Activated naive CD8-positive, alpha-beta T cell treated with anti-CD3 and anti-CD28 coated beads, Interleukin-2, amount 10 ng/mL, durations not matched to agents 7 days and 5 days (primary cell): ENCODE results near the gene SLC7A14. TPM values are rescaled to one million over a fixed set of nuclear protein-coding genes. Genes with fewer than 3 reads are reported as not detected.
A peak's percentile ranks its signal among the peaks of the same experiment; 100 is the strongest.

Experiments used
- ATAC-seq: fragments of 150-1000 bp; cut with Tn5 transposase; one replicate; pipeline ENCODE4 v1.10.0; 2021; ENCODE audit warnings: low read depth, moderate library complexity
- POLR2A ChIA-PET: fragments of 350-600 bp; sonication (Branson Sonifier 250); formaldehyde crosslinking; loops from one replicate; lab custom pipeline; 2021; ENCODE audit warnings: antibody characterized with exemption; lab: Charles Lee
- DNase-seq: peaks from one replicate; pipeline ENCODE4 v3.0.0; 2021
- H3K27ac Mint-ChIP-seq: one replicate; pipeline ENCODE4 v1.8.0; 2022; ENCODE audit warnings: mild to moderate bottlenecking, mixed read lengths
- H3K27me3 Mint-ChIP-seq: one replicate; pipeline ENCODE4 v1.8.0; 2022; ENCODE audit warnings: mild to moderate bottlenecking, moderate library complexity, mixed read lengths
- H3K36me3 Mint-ChIP-seq: one replicate; pipeline ENCODE4 v1.8.0; 2021; ENCODE audit warnings: mild to moderate bottlenecking, mixed read lengths
- H3K4me1 Mint-ChIP-seq: one replicate; pipeline ENCODE4 v1.8.0; 2021; ENCODE audit warnings: mixed read lengths
- H3K4me3 Mint-ChIP-seq: one replicate; pipeline ENCODE4 v1.8.0; 2022; ENCODE audit warnings: mild to moderate bottlenecking, moderate library complexity, mixed read lengths
- H3K9me3 Mint-ChIP-seq: one replicate; pipeline ENCODE4 v1.8.0; 2021; ENCODE audit warnings: mixed read lengths
- total RNA-seq, 2 experiments: library from RNA; stranded (reverse); gene quantifications; one replicate each; pipeline ENCODE4 v1.2.3, GENCODE V29; 2021

SLC7A14 gene
- total RNA-seq, 2 experiments from 2014 or later: not detected

GRCh38 chr3:170428095-170428494 is 157.8 kb downstream of the SLC7A14 start:
- ATAC-seq (no peak), DNase-seq (no peak)
- Mint-ChIP-seq H3K36me3 (no peaks in the 10 kb centered on the region), H3K4me1 (peaks cover 14% of the 10 kb centered on the region), H3K9me3 (no peaks in the 10 kb centered on the region), H3K4me3 (no peak overlapping the region), H3K27ac (no peak overlapping the region), H3K27me3 (peaks cover 18% of the 10 kb centered on the region)
- POLR2A ChIA-PET: no interaction called here

GRCh38 chr3:170426240-170426797 is 159.6 kb downstream of the SLC7A14 start:
- ATAC-seq (no peak), DNase-seq (no peak)
- Mint-ChIP-seq H3K27ac (no peak overlapping the region), H3K36me3 (no peaks in the 10 kb centered on the region), H3K4me1 (peaks cover 14% of the 10 kb centered on the region), H3K9me3 (no peaks in the 10 kb centered on the region), H3K4me3 (no peak overlapping the region), H3K27me3 (peaks cover 22% of the 10 kb centered on the region)
- POLR2A ChIA-PET: no interaction called here

- Mint-ChIP-seq H3K36me3 (no peaks in the 10 kb centered on the region), H3K27me3 (peaks cover 23% of the 10 kb centered on the region), H3K27ac (no peak overlapping the region), H3K4me3 (no peak overlapping the region), H3K9me3 (no peaks in the 10 kb centered on the region), H3K4me1 (peaks cover 14% of the 10 kb centered on the region)
- no peak for DNase-seq
- ATAC-seq: no peak
- POLR2A ChIA-PET: no interaction called here
Measured at GRCh38 chr3:170425491-170426239, 160.2 kb downstream of the SLC7A14 start.

- no peak for ATAC-seq
- Mint-ChIP-seq H3K4me3 (no peak overlapping the region), H3K27ac (no peak overlapping the region), H3K36me3 (no peaks in the 10 kb centered on the region), H3K27me3 (peaks cover 31% of the 10 kb centered on the region), H3K9me3 (no peaks in the 10 kb centered on the region), H3K4me1 (peaks cover 17% of the 10 kb centered on the region)
- no peak for DNase-seq
- POLR2A ChIA-PET: no interaction called here
Measured at GRCh38 chr3:170424879-170425278, 161.0 kb downstream of the SLC7A14 start.

- Mint-ChIP-seq H3K9me3 (no peaks in the 10 kb centered on the region), H3K27ac (no peak overlapping the region), H3K27me3 (peaks cover 37% of the 10 kb centered on the region), H3K4me1 (peaks cover 11% of the 10 kb centered on the region), H3K36me3 (peaks cover 1% of the 10 kb centered on the region), H3K4me3 (no peak overlapping the region)
- DNase-seq: no peak
- ATAC-seq: no peak
- POLR2A ChIA-PET: no interaction called here
Measured at GRCh38 chr3:170423001-170423615, 162.8 kb downstream of the SLC7A14 start.

GRCh38 chr3:170421758-170422157 is 164.1 kb downstream of the SLC7A14 start:
- Mint-ChIP-seq H3K4me1 (peaks cover 11% of the 10 kb centered on the region), H3K27ac (no peak overlapping the region), H3K36me3 (peaks cover 1% of the 10 kb centered on the region), H3K9me3 (no peaks in the 10 kb centered on the region), H3K27me3 (peaks cover 47% of the 10 kb centered on the region), H3K4me3 (no peak overlapping the region)
- DNase-seq (no peak), ATAC-seq (no peak)
- POLR2A ChIA-PET: no interaction called here

- H3K4me3 Mint-ChIP-seq: no peak overlapping the region
- H3K36me3 Mint-ChIP-seq: peaks cover 1% of the 10 kb centered on the region
- ATAC-seq: no peak
- DNase-seq: no peak
- POLR2A ChIA-PET: no interaction called here
- peaks cover 49% of the 10 kb centered on the region for H3K27me3 Mint-ChIP-seq
- H3K27ac Mint-ChIP-seq: no peak overlapping the region
- H3K4me1 Mint-ChIP-seq: peaks cover 9% of the 10 kb centered on the region
- H3K9me3 Mint-ChIP-seq: no peaks in the 10 kb centered on the region
Measured at GRCh38 chr3:170421111-170421641, 164.7 kb downstream of the SLC7A14 start.

- POLR2A ChIA-PET: no interaction called here
- peaks cover 47% of the 10 kb centered on the region for H3K27me3 Mint-ChIP-seq
- ATAC-seq (no peak), DNase-seq (no peak)
- no peaks in the 10 kb centered on the region for H3K9me3 Mint-ChIP-seq
- H3K4me1 Mint-ChIP-seq: peaks cover 6% of the 10 kb centered on the region
- no peak overlapping the region for H3K27ac Mint-ChIP-seq
- no peak overlapping the region for H3K4me3 Mint-ChIP-seq
- peaks cover 1% of the 10 kb centered on the region for H3K36me3 Mint-ChIP-seq
Measured at GRCh38 chr3:170420307-170420821, 165.5 kb downstream of the SLC7A14 start.

- Mint-ChIP-seq H3K4me3 (no peak overlapping the region), H3K27ac (no peak overlapping the region), H3K27me3 (peaks cover 47% of the 10 kb centered on the region), H3K36me3 (peaks cover 1% of the 10 kb centered on the region), H3K4me1 (peaks cover 6% of the 10 kb centered on the region), H3K9me3 (no peaks in the 10 kb centered on the region)
- no peak for DNase-seq
- POLR2A ChIA-PET: no interaction called here
- ATAC-seq: no peak
Measured at GRCh38 chr3:170419557-170420087, 166.3 kb downstream of the SLC7A14 start.

GRCh38 chr3:170418422-170419398 is 167.2 kb downstream of the SLC7A14 start, which contains the start of gene CLDN11:
CLDN11 (plus strand) TSS chr3:170418868; CDS start chr3:170419067, 199 bp downstream.
- Mint-ChIP-seq H3K36me3 (peaks cover 1% of the 10 kb centered on the region), H3K9me3 (no peaks in the 10 kb centered on the region), H3K27ac (no peak within 1 kb of the TSS), H3K27me3 (peaks cover 50% of the 10 kb centered on the region), H3K4me3 (peak within 1 kb of the TSS; percentile 85), H3K4me1 (peaks cover 6% of the 10 kb centered on the region)
- DNase-seq (no peak), ATAC-seq (no peak)
- POLR2A ChIA-PET: no interaction called here

GRCh38 chr3:170417090-170417489 is 168.8 kb downstream of the SLC7A14 start:
- Mint-ChIP-seq H3K4me3 (no peak overlapping the region), H3K36me3 (peaks cover 1% of the 10 kb centered on the region), H3K27ac (no peak overlapping the region), H3K9me3 (no peaks in the 10 kb centered on the region), H3K4me1 (peaks cover 6% of the 10 kb centered on the region), H3K27me3 (peaks cover 46% of the 10 kb centered on the region)
- POLR2A ChIA-PET: no interaction called here
- ATAC-seq (no peak), DNase-seq (no peak)

GRCh38 chr3:170414202-170414663 is 171.6 kb downstream of the SLC7A14 start:
- POLR2A ChIA-PET: no interaction called here
- Mint-ChIP-seq H3K36me3 (peaks cover 1% of the 10 kb centered on the region), H3K4me1 (peaks cover 3% of the 10 kb centered on the region), H3K4me3 (no peak overlapping the region), H3K27me3 (peaks cover 23% of the 10 kb centered on the region), H3K27ac (no peak overlapping the region), H3K9me3 (no peaks in the 10 kb centered on the region)
- ATAC-seq (no peak), DNase-seq (no peak)
